Raji (cell line): ENCODE results near the gene SIVA1.

Experiments
- POLR2A ChIP-seq: IDR thresholded peaks from 2 replicates; pipeline ENCODE4 v1.6.1; 2011; ENCODE audit warnings: low read depth, low read length, control low read depth; ENCODE audit not compliant: insufficient read depth

Gene SIVA1

GRCh38 chr14:104715416-104715815, 37.5 kb upstream of the SIVA1 start:
- no peak for TF ChIP-seq POLR2A

GRCh38 chr14:104715871-104716270, 37.1 kb upstream of the SIVA1 start:
- no peak for TF ChIP-seq POLR2A

- TF ChIP-seq POLR2A: no peak
Measured at GRCh38 chr14:104717137-104717536, 35.8 kb upstream of the SIVA1 start.

- TF ChIP-seq POLR2A: no peak
Measured at GRCh38 chr14:104717646-104718045, 35.3 kb upstream of the SIVA1 start.

GRCh38 chr14:104718147-104718546, 34.8 kb upstream of the SIVA1 start:
- TF ChIP-seq POLR2A: no peak

- no peak for TF ChIP-seq POLR2A
Measured at GRCh38 chr14:104718871-104719270, 34.1 kb upstream of the SIVA1 start.

GRCh38 chr14:104719343-104719742, 33.6 kb upstream of the SIVA1 start:
- no peak for TF ChIP-seq POLR2A

- TF ChIP-seq POLR2A: no peak
Measured at GRCh38 chr14:104721505-104722431, 31.2 kb upstream of the SIVA1 start.

GRCh38 chr14:104722938-104723650, 29.9 kb upstream of the SIVA1 start:
- TF ChIP-seq POLR2A: no peak

- TF ChIP-seq POLR2A: peak; percentile 42; the same call in 1 of the 2 replicates
Measured at GRCh38 chr14:104723651-104724406, 29.1 kb upstream of the SIVA1 start, which contains the start of gene ADSS1. ADSS1 (plus strand) TSS chr14:104724229; CDS start chr14:104724271, 42 bp downstream.

GRCh38 chr14:104724407-104724980, 28.5 kb upstream of the SIVA1 start:
- no peak for TF ChIP-seq POLR2A

- no peak for TF ChIP-seq POLR2A
Measured at GRCh38 chr14:104724981-104725771, 27.8 kb upstream of the SIVA1 start.

- TF ChIP-seq POLR2A: no peak
Measured at GRCh38 chr14:104725772-104726548, 27.0 kb upstream of the SIVA1 start.

GRCh38 chr14:104726600-104727451, 26.1 kb upstream of the SIVA1 start:
- no peak for TF ChIP-seq POLR2A
